H1 (cell line): Measurements from ENCODE around the gene GALNT18. TPM values are rescaled to one million over a fixed set of nuclear protein-coding genes. Genes with fewer than 3 reads are reported as not detected.

ENCODE experiments used
- CTCF ChIA-PET: fragments of 300-600 bp; sonication (Branson Sonifier 250); formaldehyde crosslinking; loops from one replicate; lab custom pipeline; 2021; ENCODE audit not compliant: partially characterized antibody; lab: Charles Lee
- POLR2A ChIA-PET: fragments of 300-600 bp; sonication (Branson Sonifier 250); formaldehyde crosslinking; loops from one replicate; lab custom pipeline; 2021; ENCODE audit warnings: inconsistent platforms; ENCODE audit not compliant: partially characterized antibody; lab: Charles Lee
- DNase-seq, 2 experiments: peaks; one replicate each; pipeline versions ENCODE4 v3.0.0 to v3.0.0-alpha.2; 2010 to 2022; ENCODE audit warnings: low spot score in 2 of 2, low read depth in 1 of 2, mixed read lengths in 1 of 2
- FAIRE-seq: peaks from 2 replicates; lab custom pipeline; 2011; peaks lifted over from hg19 to GRCh38; lab: Jason Lieb, UNC
- H2AFZ ChIP-seq: 2 replicates; pipeline ENCODE4 v1.8.1; 2012; ENCODE audit warnings: low read length, inconsistent platforms
- H2AK5ac ChIP-seq: 2 replicates; pipeline ENCODE4 v1.6.1; 2013; ENCODE audit warnings: low read depth, low read length
- H2BK120ac ChIP-seq: replicated peaks from 2 replicates; pipeline ENCODE3; 2013; ENCODE audit warnings: low read depth, low read length, inconsistent platforms
- H2BK12ac ChIP-seq: 2 replicates; pipeline ENCODE4 v1.6.1; 2013; ENCODE audit warnings: low read depth, low read length
- H2BK15ac ChIP-seq: 2 replicates; pipeline ENCODE4 v1.6.1; 2013; ENCODE audit warnings: low read length
- H2BK20ac ChIP-seq: 2 replicates; pipeline ENCODE4 v1.6.1; 2013; ENCODE audit warnings: low read length
- H2BK5ac ChIP-seq: 2 replicates; pipeline ENCODE4 v1.6.1; 2013; ENCODE audit warnings: low read depth, low read length
- H3K14ac ChIP-seq: 2 replicates; pipeline ENCODE4 v1.6.1; 2013; ENCODE audit warnings: inconsistent platforms; ENCODE audit not compliant: insufficient read length
- H3K18ac ChIP-seq: 2 replicates; pipeline ENCODE4 v1.6.1; 2013; ENCODE audit warnings: low read length; ENCODE audit errors: extremely low read depth
- H3K23ac ChIP-seq: 2 replicates; pipeline ENCODE4 v1.6.1; 2013; ENCODE audit warnings: inconsistent platforms; ENCODE audit not compliant: insufficient read length
- H3K23me2 ChIP-seq: 2 replicates; pipeline ENCODE4 v1.6.1; 2013; ENCODE audit warnings: low read depth, low read length
- H3K27ac ChIP-seq: 2 replicates; pipeline ENCODE4 v1.6.1; 2011; ENCODE audit warnings: low read depth, low read length, inconsistent platforms
- H3K27me3 ChIP-seq, 4 experiments: replicated peaks in 1 of 4; 1 replicate in 1 of 4; 2 replicates in 3 of 4; pipeline versions ENCODE4 v1.6.1 to v1.8.1; 2011 to 2013; ENCODE audit warnings: low read length in 3 of 4, mild to moderate bottlenecking in 3 of 4, inconsistent platforms in 2 of 4, mixed read lengths in 2 of 4, moderate library complexity in 1 of 4; ENCODE audit not compliant: control insufficient read depth in 3 of 4, insufficient read depth in 3 of 4; ENCODE audit errors: extremely low read depth in 1 of 4
- H3K36me3 ChIP-seq, 4 experiments: 2 replicates each; pipeline versions ENCODE4 v1.6.1 to v1.8.1; 2011 to 2013; ENCODE audit warnings: mild to moderate bottlenecking in 4 of 4, low read length in 3 of 4, moderate library complexity in 2 of 4, control low read depth in 1 of 4, inconsistent platforms in 1 of 4; ENCODE audit not compliant: insufficient read depth in 4 of 4, control insufficient read depth in 2 of 4
- H3K4ac ChIP-seq: replicated peaks from 2 replicates; pipeline ENCODE3; 2013; ENCODE audit warnings: low read length, low read depth, mixed read lengths, inconsistent platforms; ENCODE audit not compliant: insufficient read length
- H3K4me1 ChIP-seq, 4 experiments: replicated peaks in 1 of 4; 1 replicate in 1 of 4; 2 replicates in 3 of 4; pipeline versions ENCODE4 v1.6.1 to v1.8.1; 2011 to 2013; ENCODE audit warnings: low read length in 3 of 4, inconsistent platforms in 2 of 4, mixed read lengths in 1 of 4; ENCODE audit not compliant: insufficient read depth in 4 of 4, control insufficient read depth in 3 of 4
- H3K4me2 ChIP-seq, 2 experiments: 2 replicates each; pipeline versions ENCODE4 v1.6.1 to v1.8.1; 2011 to 2013; ENCODE audit warnings: low read depth in 2 of 2, low read length in 2 of 2, control low read depth in 1 of 2, inconsistent platforms in 1 of 2, mild to moderate bottlenecking in 1 of 2; ENCODE audit not compliant: insufficient read depth in 1 of 2
- H3K4me3 ChIP-seq, 4 experiments: fragments of 200-600, 300-600 bp in 1 of 4; sonication (generic), shearing (Covaris generic), sonication (Bioruptor Twin) in 1 of 4; 2 replicates each; pipeline versions ENCODE4 v1.5.1 to v1.8.1; 2011 to 2016; ENCODE audit warnings: low read length in 4 of 4, low read depth in 3 of 4, control low read depth in 2 of 4, inconsistent platforms in 2 of 4, mild to moderate bottlenecking in 2 of 4, mixed read lengths in 1 of 4, moderate library complexity in 1 of 4; ENCODE audit not compliant: insufficient read depth in 2 of 4; ENCODE audit errors: extremely low read depth in 1 of 4
- H3K56ac ChIP-seq: replicated peaks from 2 replicates; pipeline ENCODE3; 2013; ENCODE audit warnings: low read depth, mild to moderate bottlenecking, mixed read lengths, low read length, inconsistent platforms; ENCODE audit not compliant: insufficient read length
- H3K79me1 ChIP-seq: 2 replicates; pipeline ENCODE4 v1.6.1; 2013; ENCODE audit warnings: low read depth, low read length, control low read depth
- H3K79me2 ChIP-seq, 2 experiments: 2 replicates each; pipeline versions ENCODE4 v1.6.1 to v1.8.1; 2012 to 2013; ENCODE audit warnings: low read length in 2 of 2, mild to moderate bottlenecking in 2 of 2, inconsistent platforms in 1 of 2; ENCODE audit not compliant: insufficient read depth in 2 of 2, control insufficient read depth in 1 of 2
- H3K9ac ChIP-seq, 4 experiments: replicated peaks in 1 of 4; 1 replicate in 1 of 4; 2 replicates in 3 of 4; pipeline versions ENCODE4 v1.6.1 to v1.8.1; 2011 to 2013; ENCODE audit warnings: low read depth in 3 of 4, low read length in 3 of 4, control low read depth in 2 of 4, mild to moderate bottlenecking in 2 of 4, moderate library complexity in 2 of 4, inconsistent platforms in 1 of 4; ENCODE audit errors: extremely low read depth in 1 of 4
- H3K9me3 ChIP-seq, 2 experiments: 2 replicates each; pipeline versions ENCODE4 v1.6.1 to v1.8.1; 2012 to 2013; ENCODE audit warnings: mild to moderate bottlenecking in 2 of 2, moderate library complexity in 2 of 2, control low read depth in 1 of 2, inconsistent platforms in 1 of 2, low read depth in 1 of 2, low read length in 1 of 2, mixed read lengths in 1 of 2; ENCODE audit not compliant: insufficient read depth in 2 of 2
- H4K20me1 ChIP-seq, 2 experiments: replicated peaks in 1 of 2; 2 replicates each; pipeline versions ENCODE3 to v1.8.1; 2011 to 2013; ENCODE audit warnings: inconsistent platforms in 2 of 2, low read length in 2 of 2, mild to moderate bottlenecking in 1 of 2; ENCODE audit not compliant: insufficient read depth in 2 of 2, control insufficient read depth in 1 of 2
- H4K5ac ChIP-seq: 2 replicates; pipeline ENCODE4 v1.6.1; 2013; ENCODE audit warnings: low read length, low read depth, mixed read lengths, inconsistent platforms; ENCODE audit not compliant: insufficient read length
- H4K8ac ChIP-seq: 2 replicates; pipeline ENCODE4 v1.8.0; 2013; ENCODE audit warnings: mild to moderate bottlenecking, moderate library complexity, low read length, inconsistent platforms; ENCODE audit not compliant: insufficient read depth; ENCODE audit errors: extremely low read depth
- H4K91ac ChIP-seq: replicated peaks from 2 replicates; pipeline ENCODE3; 2013; ENCODE audit warnings: low read length, mixed read lengths, inconsistent platforms; ENCODE audit not compliant: insufficient read length
- GTF2F1 ChIP-seq: IDR thresholded peaks from 2 replicates; pipeline ENCODE4 v1.6.1; 2012; ENCODE audit warnings: low read depth, low read length, improper control_type of control experiment, borderline replicate concordance
- HDAC2 ChIP-seq, 2 experiments: fragments of 300-600 bp in 1 of 2; sonication (generic) in 1 of 2; IDR thresholded peaks; 2 replicates each; pipeline ENCODE4 v1.6.1; 2011 to 2012; ENCODE audit warnings: low read depth in 2 of 2, low read length in 2 of 2, mild to moderate bottlenecking in 2 of 2, moderate library complexity in 2 of 2, borderline replicate concordance in 1 of 2, inconsistent platforms in 1 of 2
- MAX ChIP-seq: IDR thresholded peaks from 2 replicates; pipeline ENCODE4 v1.6.1; 2012; ENCODE audit warnings: inconsistent platforms
- POLR2AphosphoS5 ChIP-seq: IDR thresholded peaks from 2 replicates; pipeline ENCODE4 v1.6.1; 2011; ENCODE audit warnings: low read depth, low read length
- SIN3A ChIP-seq, 2 experiments: IDR thresholded peaks in 1 of 2; conservative IDR thresholded peaks in 1 of 2; 2 replicates each; pipeline ENCODE4 v1.6.1; 2011 to 2012; ENCODE audit warnings: low read length in 2 of 2, improper control_type of control experiment in 1 of 2, low read depth in 1 of 2, mild to moderate bottlenecking in 1 of 2
- SP2 ChIP-seq: IDR thresholded peaks from 2 replicates; pipeline ENCODE4 v1.6.1; 2012; ENCODE audit warnings: mild to moderate bottlenecking, low read length, inconsistent platforms
- TAF1 ChIP-seq: IDR thresholded peaks from 2 replicates; pipeline ENCODE4 v1.6.1; 2011; ENCODE audit warnings: mild to moderate bottlenecking, low read depth, low read length
- TAF7 ChIP-seq: optimal IDR thresholded peaks from 2 replicates; pipeline ENCODE3; 2011; ENCODE audit warnings: low read depth, mild to moderate bottlenecking, inconsistent platforms, low read length, moderate library complexity, borderline replicate concordance
- WGBS, 2 experiments: shearing (Covaris generic) in 1 of 2; methylation state at CpG; one replicate each; pipeline versions ENCODE4 v1.1.6 to v1.1.7; 2013 to 2015; ENCODE audit warnings: low lambda C conversion rate in 2 of 2, mixed read lengths in 2 of 2, inconsistent platforms in 1 of 2, low coverage in 1 of 2, missing lambda C conversion rate in 1 of 2; ENCODE audit not compliant: insufficient replicate concordance in 2 of 2, insufficient coverage in 1 of 2, insufficient read length in 1 of 2; ENCODE audit errors: extremely low coverage in 1 of 2, missing lambda C conversion rate in 1 of 2; 5-methylcytosine and 5-hydroxymethylcytosine counted together
- polyA plus RNA-seq, 7 experiments: library from polyadenylated mRNA; depleted of rRNA in 3 of 7; stranded (reverse) in 5 of 7; unstranded in 2 of 7; fragments of >200 nt in 5 of 7; fragments of 200-250 nt in 2 of 7; gene quantifications; 1 replicate in 5 of 7; 2 replicates in 1 of 7; 4 replicates in 1 of 7; pipeline versions ENCODE4 v1.2.1 to v1.2.3, GENCODE V29; 2011 to 2013; ENCODE audit warnings: missing spikeins in 2 of 7, mixed read lengths in 2 of 7
- total RNA-seq: library from RNA; stranded (reverse); fragmentation: NEBNext Ultra II Directional; extraction: Animal tissue kit (Norgen Biotek cat#: 25700); gene quantifications from 2 replicates; pipeline ENCODE4 v1.2.1, GENCODE V29; 2021

The GALNT18 gene
- total and polyA plus RNA-seq, 2 of the 8 experiments (the other 6 are each of a cell fraction or from before 2014, with no cell fraction given), result 6.0 to 9.4 TPM

- TF ChIP-seq SP2 (no peak), TAF1 (no peak), HDAC2 (IDR thresholded peaks at IDR 0.05; ENCODE audit: borderline replicate concordance in 1 of 2, low read depth in 2 of 2, low read length in 2 of 2) (no peak), MAX (no peak), SIN3A (conservative IDR thresholded peaks at IDR 0.05 in 1 of 2, IDR thresholded peaks at IDR 0.05 in 1 of 2; ENCODE audit: low read depth in 1 of 2, low read length in 2 of 2) (no peak), POLR2AphosphoS5 (no peak), GTF2F1 (no peak), TAF7 (no peak)
- Histone ChIP-seq H3K4me3 (no peak overlapping the region), H2AK5ac (no peak overlapping the region), H2AFZ (no peak overlapping the region), H2BK5ac (no peak overlapping the region), H3K79me1 (no peaks in the 10 kb centered on the region), H4K20me1 (no peaks in the 10 kb centered on the region), H4K91ac (no peak overlapping the region), H3K9ac (no peak overlapping the region), H2BK15ac (no peak overlapping the region), H3K4ac (no peak overlapping the region), H3K79me2 (no peaks in the 10 kb centered on the region), H3K27ac (no peak overlapping the region), H4K5ac (no peak overlapping the region), H3K23ac (no peak overlapping the region), H3K4me2 (no peak overlapping the region), H3K18ac (no peak overlapping the region), H4K8ac (no peak overlapping the region), H3K36me3 (no peaks in the 10 kb centered on the region), H3K14ac (no peak overlapping the region), H3K9me3 (no peaks in the 10 kb centered on the region), H3K56ac (no peak overlapping the region), H3K4me1 (no peaks in the 10 kb centered on the region; a peak in 1 of 7 replicates), H2BK12ac (no peak overlapping the region), H2BK20ac (no peak overlapping the region), H2BK120ac (no peak overlapping the region), H3K27me3 (no peaks in the 10 kb centered on the region), H3K23me2 (no peaks in the 10 kb centered on the region)
- DNase-seq, result no peak
- CTCF ChIA-PET, result interaction anchor here (0.8 kb wide), 1 partner anchor 20 kb away, joined by 4 read pairs; no protein-coding TSS in a partner anchor
- 95% methylated on average over 5 of the region's 5 CpGs; no CpG with 5 or more reads in 1 of the 2 experiments for WGBS, 2 experiments
- POLR2A ChIA-PET, result no interaction called here
- FAIRE-seq, result no peak
Measured at GRCh38 chr11:11458001-11458400, 163.8 kb downstream of the GALNT18 start.
